ENCODE data around the gene DDX53. TPM values are rescaled to one million over a fixed set of nuclear protein-coding genes. Genes with fewer than 3 reads are reported as not detected.
A peak's percentile ranks its signal among the peaks of the same experiment; 100 is the strongest.

Gene DDX53
- total RNA-seq, 1 donor from 2014 or later = not detected

- H3K27me3 Mint-ChIP-seq = no peaks in the 10 kb centered on the region
- H3K36me3 Mint-ChIP-seq = no peaks in the 10 kb centered on the region
- DNase-seq (ENCODE audit: extremely low spot score, unreplicated experiment) = no peak
- no peak for TF ChIP-seq CTCF (conservative IDR thresholded peaks at IDR 0.05)
- H3K27ac Mint-ChIP-seq = no peak overlapping the region
- H3K9me3 Mint-ChIP-seq = no peaks in the 10 kb centered on the region
- H3K4me3 Mint-ChIP-seq = no peak overlapping the region
- H3K4me1 Mint-ChIP-seq (ENCODE audit: unreplicated experiment) = no peaks in the 10 kb centered on the region
Observed at GRCh38 chrX:22985958-22986357, 13.8 kb upstream of the DDX53 start.

- Mint-ChIP-seq H3K4me3 (no peak overlapping the region), H3K27ac (no peak overlapping the region), H3K9me3 (no peaks in the 10 kb centered on the region), H3K4me1 (ENCODE audit: unreplicated experiment) (no peaks in the 10 kb centered on the region), H3K27me3 (no peaks in the 10 kb centered on the region), H3K36me3 (no peaks in the 10 kb centered on the region)
- DNase-seq (ENCODE audit: extremely low spot score, unreplicated experiment) = no peak
- no peak for TF ChIP-seq CTCF (conservative IDR thresholded peaks at IDR 0.05)
Observed at GRCh38 chrX:22987452-22987851, 12.3 kb upstream of the DDX53 start.

- H3K4me1 Mint-ChIP-seq (ENCODE audit: unreplicated experiment) = no peaks in the 10 kb centered on the region
- no peak for TF ChIP-seq CTCF (conservative IDR thresholded peaks at IDR 0.05)
- no peak overlapping the region for H3K27ac Mint-ChIP-seq
- DNase-seq (ENCODE audit: extremely low spot score, unreplicated experiment) = no peak
- H3K27me3 Mint-ChIP-seq = no peaks in the 10 kb centered on the region
- H3K36me3 Mint-ChIP-seq = no peaks in the 10 kb centered on the region
- H3K4me3 Mint-ChIP-seq = no peak overlapping the region
- H3K9me3 Mint-ChIP-seq = peaks cover 6% of the 10 kb centered on the region
Observed at GRCh38 chrX:23003116-23003515, 3.4 kb downstream of the DDX53 start.

- H3K36me3 Mint-ChIP-seq = no peaks in the 10 kb centered on the region
- peak; percentile 70 for TF ChIP-seq CTCF (conservative IDR thresholded peaks at IDR 0.05)
- no peaks in the 10 kb centered on the region for H3K9me3 Mint-ChIP-seq
- H3K4me1 Mint-ChIP-seq (ENCODE audit: unreplicated experiment) = no peaks in the 10 kb centered on the region
- H3K27ac Mint-ChIP-seq = no peak overlapping the region
- no peak overlapping the region for H3K4me3 Mint-ChIP-seq
- no peaks in the 10 kb centered on the region for H3K27me3 Mint-ChIP-seq
- DNase-seq (ENCODE audit: extremely low spot score, unreplicated experiment) = no peak
Observed at GRCh38 chrX:23008431-23009099, 8.8 kb downstream of the DDX53 start.

- Mint-ChIP-seq H3K4me3 (no peak overlapping the region), H3K9me3 (no peaks in the 10 kb centered on the region), H3K27ac (no peak overlapping the region), H3K4me1 (ENCODE audit: unreplicated experiment) (no peaks in the 10 kb centered on the region), H3K27me3 (no peaks in the 10 kb centered on the region), H3K36me3 (no peaks in the 10 kb centered on the region)
- TF ChIP-seq CTCF (conservative IDR thresholded peaks at IDR 0.05) = no peak
- DNase-seq (ENCODE audit: extremely low spot score, unreplicated experiment) = no peak
Observed at GRCh38 chrX:23012162-23012561, 12.4 kb downstream of the DDX53 start.

- Mint-ChIP-seq H3K9me3 (no peaks in the 10 kb centered on the region), H3K4me3 (no peak overlapping the region), H3K4me1 (ENCODE audit: unreplicated experiment) (no peaks in the 10 kb centered on the region), H3K27me3 (no peaks in the 10 kb centered on the region), H3K27ac (no peak overlapping the region), H3K36me3 (no peaks in the 10 kb centered on the region)
- DNase-seq (ENCODE audit: extremely low spot score, unreplicated experiment) = no peak
- TF ChIP-seq CTCF (conservative IDR thresholded peaks at IDR 0.05) = no peak
Observed at GRCh38 chrX:23012636-23013035, 12.9 kb downstream of the DDX53 start.
